ENCODE data around the gene RERE. TPM values are rescaled to one million over a fixed set of nuclear protein-coding genes. Genes with fewer than 3 reads are reported as not detected.

The RERE gene
- total RNA-seq, 1 experiment from 2014 or later: 40.6 TPM

- TF ChIP-seq ELF1 (IDR thresholded peaks at IDR 0.05; ENCODE audit: borderline replicate concordance, low read depth) (no peak), JUND (IDR thresholded peaks at IDR 0.05) (no peak), EGR1 (IDR thresholded peaks at IDR 0.05; ENCODE audit: low read depth) (no peak), CBX3 (IDR thresholded peaks at IDR 0.05; ENCODE audit: low read depth) (no peak), ZFX (IDR thresholded peaks at IDR 0.05) (no peak), TCF7L2 (IDR thresholded peaks at IDR 0.05; ENCODE audit: borderline replicate concordance, extremely low read depth, insufficient read depth, insufficient read length) (no peak), SRF (IDR thresholded peaks at IDR 0.05; ENCODE audit: low read depth) (no peak), POLR2AphosphoS5 (IDR thresholded peaks at IDR 0.05; ENCODE audit: low read depth, low read length) (no peak), POLR2A (IDR thresholded peaks at IDR 0.05; ENCODE audit: borderline replicate concordance, extremely low read depth, insufficient read depth, insufficient read length) (no peak), SP1 (IDR thresholded peaks at IDR 0.05; ENCODE audit: low read depth) (no peak), REST (IDR thresholded peaks at IDR 0.05; ENCODE audit: low read depth) (no peak), MAX (IDR thresholded peaks at IDR 0.05) (no peak), EZH2phosphoT487 (IDR thresholded peaks at IDR 0.05; ENCODE audit: borderline replicate concordance) (no peak), YY1 (IDR thresholded peaks at IDR 0.05; ENCODE audit: extremely low read depth, insufficient replicate concordance, low read depth, low read length) (no peak)
- no peak overlapping the region for H3K4me2 ChIP-seq (ENCODE audit: low read length)
- DNase-seq (ENCODE audit: low read depth, low spot score) (no peak), ATAC-seq (no peak)
- no peaks in the 10 kb centered on the region for H3K9me2 ChIP-seq (ENCODE audit: insufficient read depth)
- H3K79me2 ChIP-seq (ENCODE audit: insufficient read depth, low read length): no peaks in the 10 kb centered on the region
- ChIA-PET RAD21 (ENCODE audit: low non-redundant PET in 1 of 2, low total read pairs in 2 of 2, uncharacterized antibody in 2 of 2, unreplicated experiment in 2 of 2) (no interaction called here), CTCF (no interaction called here), POLR2A (no interaction called here)
- no peaks in the 10 kb centered on the region for H4K20me1 ChIP-seq (ENCODE audit: insufficient read depth)
- H3K4me1 ChIP-seq (ENCODE audit: control insufficient read depth in 1 of 2, insufficient read depth in 2 of 2, low read length in 2 of 2): no peaks in the 10 kb centered on the region
- no peaks in the 10 kb centered on the region for H3K36me3 ChIP-seq (ENCODE audit: control insufficient read depth in 1 of 2, insufficient read depth in 2 of 2, low read length in 2 of 2)
- intact Hi-C loops (cut with micrococcal nuclease): loop anchor here (10.0 kb wide), 1 partner anchor 200 kb away; no protein-coding TSS in a partner anchor
- no peak overlapping the region for H3K9ac ChIP-seq (ENCODE audit: low read length)
- no peak overlapping the region for H3K4me3 ChIP-seq (replicated peaks in 1 of 2; ENCODE audit: low read depth in 1 of 2, low read length in 2 of 2)
- no peaks in the 10 kb centered on the region for H3K9me3 ChIP-seq (ENCODE audit: control insufficient read depth in 1 of 2, insufficient read depth in 1 of 2, low read depth in 1 of 2, low read length in 2 of 2)
- H3K27me3 ChIP-seq (ENCODE audit: insufficient read depth, low read length): no peaks in the 10 kb centered on the region
- no peak overlapping the region for H3K27ac ChIP-seq (ENCODE audit: low read depth, low read length)
- BruUV-seq (replicated peaks): no TSS peak
- H2AFZ ChIP-seq (ENCODE audit: low read depth, low read length, poor library complexity, severe bottlenecking): no peak overlapping the region
These were observed 242.5 kb downstream of the RERE start for GRCh38 chr1:8574985-8575384.
